Mammary epithelial cell (primary cell): ENCODE data around the gene CCDC187.

Experiments
- EZH2 ChIP-seq: IDR thresholded peaks from 2 replicates; pipeline ENCODE4 v1.6.1; 2012; ENCODE audit warnings: low read length, inconsistent platforms, borderline replicate concordance
- TF ChIP-seq, protein P1 (sequence below), 2 donors: IDR thresholded peaks in 1 of 2; conservative IDR thresholded peaks in 1 of 2; 2 replicates each; pipeline ENCODE4 v1.5.1; 2011 to 2012; ENCODE audit warnings: inconsistent platforms in 2 of 2, low read length in 2 of 2, mild to moderate bottlenecking in 2 of 2, control low read depth in 1 of 2, low read depth in 1 of 2; ENCODE audit not compliant: insufficient read depth in 1 of 2; ENCODE audit errors: extremely low read depth in 1 of 2

DNA sequence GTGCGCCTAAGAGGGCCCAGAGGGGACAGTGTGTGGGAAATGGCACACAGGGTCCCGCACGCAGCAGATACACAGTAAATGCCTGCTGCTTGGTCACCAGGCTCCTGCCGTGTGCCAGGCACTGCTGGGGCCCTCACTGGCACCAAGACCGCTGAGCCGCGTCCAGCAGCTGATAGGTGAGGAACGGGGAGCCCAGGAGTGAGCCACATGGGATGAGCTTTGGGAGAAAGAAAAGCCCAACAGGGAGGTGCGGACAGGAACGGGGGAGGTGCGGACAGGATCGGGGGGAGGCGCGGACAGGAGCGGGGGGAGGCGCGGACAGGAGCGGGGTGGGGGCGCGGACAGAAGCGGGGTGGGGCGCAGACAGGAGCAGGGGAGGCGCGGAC is 40.0 kb upstream of the CCDC187 start:
- TF ChIP-seq, protein P1, sequence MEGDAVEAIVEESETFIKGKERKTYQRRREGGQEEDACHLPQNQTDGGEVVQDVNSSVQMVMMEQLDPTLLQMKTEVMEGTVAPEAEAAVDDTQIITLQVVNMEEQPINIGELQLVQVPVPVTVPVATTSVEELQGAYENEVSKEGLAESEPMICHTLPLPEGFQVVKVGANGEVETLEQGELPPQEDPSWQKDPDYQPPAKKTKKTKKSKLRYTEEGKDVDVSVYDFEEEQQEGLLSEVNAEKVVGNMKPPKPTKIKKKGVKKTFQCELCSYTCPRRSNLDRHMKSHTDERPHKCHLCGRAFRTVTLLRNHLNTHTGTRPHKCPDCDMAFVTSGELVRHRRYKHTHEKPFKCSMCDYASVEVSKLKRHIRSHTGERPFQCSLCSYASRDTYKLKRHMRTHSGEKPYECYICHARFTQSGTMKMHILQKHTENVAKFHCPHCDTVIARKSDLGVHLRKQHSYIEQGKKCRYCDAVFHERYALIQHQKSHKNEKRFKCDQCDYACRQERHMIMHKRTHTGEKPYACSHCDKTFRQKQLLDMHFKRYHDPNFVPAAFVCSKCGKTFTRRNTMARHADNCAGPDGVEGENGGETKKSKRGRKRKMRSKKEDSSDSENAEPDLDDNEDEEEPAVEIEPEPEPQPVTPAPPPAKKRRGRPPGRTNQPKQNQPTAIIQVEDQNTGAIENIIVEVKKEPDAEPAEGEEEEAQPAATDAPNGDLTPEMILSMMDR (conservative IDR thresholded peaks at IDR 0.05 in 1 of 2, IDR thresholded peaks at IDR 0.05 in 1 of 2; ENCODE audit: extremely low read depth in 1 of 2, insufficient read depth in 1 of 2, low read depth in 1 of 2, low read length in 2 of 2) = no peak
- no peak for TF ChIP-seq EZH2
